HG03342 (cell line): ENCODE measurements around the gene LPAR1.

ENCODE experiments used
- ATAC-seq: cut with Tn5 transposase; IDR thresholded peaks from one replicate; pipeline ENCODE4 v1.9.1; 2021; ENCODE audit warnings: mild to moderate bottlenecking, moderate library complexity; ENCODE audit not compliant: unreplicated experiment

Gene LPAR1

DNA sequence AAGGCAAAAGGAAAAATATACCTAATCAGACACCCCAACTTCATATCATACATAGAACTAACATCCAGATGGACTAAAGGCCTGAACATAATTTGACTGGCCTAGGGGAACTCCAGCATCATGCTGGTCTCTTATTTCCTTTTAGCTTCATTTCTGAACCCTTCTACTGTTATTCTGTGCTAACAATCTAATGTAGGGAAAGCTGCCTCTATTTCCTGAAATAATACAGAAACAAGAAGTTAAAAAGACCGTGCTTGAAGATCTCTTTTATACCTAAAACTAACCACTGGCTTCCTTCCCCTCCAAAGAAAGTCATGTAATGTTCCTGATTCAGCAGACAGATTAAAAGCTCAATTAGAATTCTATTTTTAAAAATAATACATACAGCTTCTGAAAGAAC is 36.7 kb downstream of the LPAR1 start:
- ATAC-seq = no peak

DNA sequence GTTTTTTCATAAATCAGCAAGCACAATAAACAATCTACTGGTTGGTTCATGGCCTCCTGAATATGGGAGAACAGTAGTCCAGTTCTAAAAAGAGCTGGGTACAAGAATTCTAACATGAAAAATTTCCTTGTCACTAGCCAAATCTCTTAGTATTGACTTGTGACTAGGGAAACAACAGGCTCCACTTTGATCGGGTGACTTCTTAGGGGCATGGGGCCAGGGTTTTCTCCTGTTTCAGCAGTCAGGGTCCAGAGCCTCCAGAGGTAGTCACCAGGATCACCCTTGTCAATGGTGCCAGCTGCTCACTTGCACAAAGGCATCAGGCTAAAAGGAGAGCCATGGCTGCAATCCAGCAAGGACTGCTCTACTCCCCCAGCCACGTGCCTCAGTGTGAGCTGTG is 38.1 kb downstream of the LPAR1 start:
- ATAC-seq = no peak

DNA sequence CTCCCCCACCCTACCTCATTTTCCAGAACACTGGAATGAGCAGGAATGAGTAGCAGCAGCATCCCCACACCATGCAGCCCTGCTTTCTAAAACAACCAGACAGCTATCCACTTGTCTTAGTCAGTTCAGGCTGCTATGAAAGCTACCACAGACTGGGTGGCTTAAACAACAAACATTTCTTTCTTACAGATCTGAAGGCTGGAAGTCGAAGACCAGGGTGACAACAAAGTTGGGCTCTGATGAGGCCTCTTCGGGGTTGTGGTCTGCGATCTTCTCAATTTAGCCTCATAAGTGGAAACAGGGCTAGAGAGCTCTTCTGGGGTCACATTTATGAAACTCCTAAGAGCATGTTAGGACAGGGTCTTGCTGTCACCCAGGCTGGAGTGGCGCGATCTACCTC is 38.9 kb downstream of the LPAR1 start:
- ATAC-seq = no peak

DNA sequence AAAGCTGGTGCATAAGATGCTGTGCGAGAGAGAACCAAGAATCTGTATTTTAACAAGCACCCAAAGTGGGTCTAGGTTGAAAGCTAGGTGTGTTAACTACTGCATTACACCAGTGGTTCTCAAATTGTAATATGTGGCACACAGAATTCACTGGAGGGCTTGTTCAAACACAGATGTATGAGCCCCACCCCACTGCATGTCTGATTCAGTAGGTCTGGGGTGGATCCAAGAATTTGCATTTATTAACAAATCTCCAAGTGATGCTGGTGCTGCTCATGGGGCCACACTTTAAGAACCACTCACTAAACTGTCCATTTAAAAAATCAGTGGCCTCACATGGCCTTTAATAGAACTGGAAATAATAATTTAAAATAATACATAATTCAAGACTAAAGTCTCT is 40.4 kb downstream of the LPAR1 start:
- no peak for ATAC-seq

DNA sequence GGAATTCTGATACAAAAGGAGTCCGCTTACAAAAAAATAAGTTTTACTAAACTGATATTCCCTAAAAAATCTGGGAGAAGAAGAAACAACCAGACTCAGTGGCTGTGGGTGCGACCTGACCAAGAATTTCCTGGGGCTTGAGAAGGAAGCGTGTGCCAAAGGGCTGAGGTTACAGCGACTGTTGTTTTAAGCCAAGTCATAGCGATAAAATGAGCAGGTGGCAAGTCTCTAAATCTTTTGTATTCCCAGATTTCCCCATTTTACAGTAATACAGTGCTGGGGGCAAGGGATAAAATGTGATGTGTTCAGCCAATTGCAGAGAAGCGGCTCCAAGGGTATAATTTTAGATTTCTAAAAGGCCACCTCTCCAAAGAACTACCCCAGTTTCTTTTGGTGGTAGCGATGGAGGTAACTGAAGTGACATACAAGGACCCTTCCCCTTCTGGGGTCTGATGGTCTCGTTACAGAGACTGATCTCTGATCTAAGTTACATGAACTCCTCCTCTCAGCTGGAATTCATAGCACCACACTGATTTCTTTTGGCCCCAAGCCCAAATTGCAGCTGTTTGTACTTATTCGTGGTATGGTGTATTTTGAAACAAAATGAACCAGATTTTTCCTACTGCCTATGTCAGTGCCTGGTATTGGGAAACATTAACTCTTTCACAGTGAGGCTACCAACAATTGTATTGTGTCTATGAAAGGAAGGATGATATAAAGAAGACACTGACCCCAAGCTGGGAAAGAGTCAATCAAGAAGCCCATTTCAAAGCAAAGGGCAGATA is 41.6 kb downstream of the LPAR1 start:
- ATAC-seq = no peak

DNA sequence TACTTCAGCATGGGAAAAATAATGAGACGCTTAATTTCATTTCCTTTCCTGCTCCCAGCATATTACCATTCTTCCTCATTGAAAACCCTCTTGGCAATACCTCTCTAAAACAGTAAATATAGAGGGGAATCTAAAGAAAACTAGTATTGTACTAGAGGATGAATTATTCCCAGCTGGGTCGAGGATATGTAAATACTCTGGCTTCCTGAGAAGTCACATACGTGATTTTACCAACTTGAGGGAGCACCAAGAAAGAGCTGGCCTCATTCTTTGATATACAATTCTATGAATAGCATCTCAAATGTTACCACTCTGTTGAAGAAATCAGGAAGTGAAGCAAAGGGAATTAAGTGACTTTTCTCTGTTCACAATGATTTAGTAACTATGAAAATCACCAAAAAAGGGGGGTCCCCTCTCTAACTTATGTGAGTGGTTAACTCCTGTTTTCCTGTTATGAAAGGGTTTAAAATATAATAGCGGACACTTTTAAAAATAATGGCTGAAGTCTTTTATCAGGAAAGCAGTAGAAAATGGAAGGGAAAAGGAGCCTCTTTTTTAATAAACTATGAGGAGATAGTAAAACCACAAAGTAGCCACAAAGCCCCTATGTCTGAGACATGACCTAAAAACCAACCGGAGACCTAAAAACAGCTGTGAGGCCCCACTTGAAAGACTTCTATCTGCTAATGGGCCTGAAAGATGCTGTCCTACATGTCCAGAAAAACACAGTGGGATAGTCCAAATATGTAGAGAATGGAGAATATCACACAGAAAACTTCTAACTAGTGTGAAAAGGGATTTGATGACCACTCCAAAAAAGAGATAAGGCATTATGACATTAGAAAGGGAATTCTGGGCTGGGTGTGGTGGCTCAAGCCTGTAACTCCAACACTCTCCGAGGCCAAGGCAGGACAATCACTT is 42.6 kb downstream of the LPAR1 start:
- no peak for ATAC-seq

DNA sequence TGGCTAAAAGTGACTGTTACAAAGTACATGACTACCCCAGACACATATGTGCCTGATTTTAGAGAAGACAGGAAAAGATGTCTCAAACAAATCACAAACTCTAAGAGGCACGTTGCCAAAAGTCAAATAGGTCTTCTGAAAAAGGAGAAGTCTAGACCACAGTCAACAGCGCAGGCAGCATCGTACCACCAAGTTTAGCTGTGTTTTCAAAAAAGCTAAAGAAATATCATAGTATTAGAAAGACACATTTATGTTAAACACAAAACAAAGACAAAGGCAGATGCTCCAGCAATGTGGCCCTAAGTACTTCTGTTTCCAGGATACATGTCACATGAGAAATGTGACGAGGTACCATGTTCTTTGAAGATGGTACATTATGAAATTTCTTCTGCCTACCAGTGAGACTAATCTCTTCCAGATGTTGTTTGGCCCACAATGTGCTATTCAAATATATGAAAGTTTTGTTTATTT is 43.5 kb downstream of the LPAR1 start:
- ATAC-seq = no peak

DNA sequence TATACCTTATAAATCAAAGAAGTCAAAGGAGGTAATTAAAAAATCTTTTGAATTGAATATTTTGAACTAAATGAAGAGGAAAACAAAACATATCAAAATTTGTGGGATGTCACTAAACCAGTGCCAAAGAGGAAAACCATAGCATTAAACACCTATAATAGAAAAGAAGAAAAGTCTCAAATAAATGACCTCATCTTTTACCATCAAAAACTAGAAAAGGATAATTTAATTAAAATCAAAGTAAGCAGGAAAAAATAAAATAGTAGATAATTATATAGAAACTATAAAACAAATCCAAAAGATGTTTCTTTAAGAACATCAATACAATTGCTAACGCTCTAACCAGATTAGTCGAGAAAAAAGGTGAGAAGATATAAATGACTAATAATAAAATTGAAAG is 47.8 kb downstream of the LPAR1 start:
- ATAC-seq = no peak

DNA sequence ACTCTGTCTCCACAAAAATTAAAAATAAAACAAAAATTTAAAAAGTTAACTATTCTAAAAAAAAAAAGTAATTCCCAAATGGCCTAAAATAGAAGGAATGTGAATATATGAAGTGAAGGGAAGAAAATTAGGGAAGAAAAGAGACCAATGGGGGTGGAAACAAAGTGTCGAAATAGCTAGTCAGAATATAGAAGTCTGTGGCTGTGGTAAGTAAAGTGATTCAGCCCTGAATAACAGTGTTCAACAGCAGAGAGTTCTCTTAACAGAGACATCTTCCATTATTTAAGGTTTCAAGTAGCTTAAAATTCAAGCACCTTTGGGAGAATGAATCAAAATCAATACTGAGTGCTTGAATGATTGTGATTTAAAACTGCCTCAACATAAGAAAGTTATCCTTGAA is 51.7 kb downstream of the LPAR1 start:
- no peak for ATAC-seq

DNA sequence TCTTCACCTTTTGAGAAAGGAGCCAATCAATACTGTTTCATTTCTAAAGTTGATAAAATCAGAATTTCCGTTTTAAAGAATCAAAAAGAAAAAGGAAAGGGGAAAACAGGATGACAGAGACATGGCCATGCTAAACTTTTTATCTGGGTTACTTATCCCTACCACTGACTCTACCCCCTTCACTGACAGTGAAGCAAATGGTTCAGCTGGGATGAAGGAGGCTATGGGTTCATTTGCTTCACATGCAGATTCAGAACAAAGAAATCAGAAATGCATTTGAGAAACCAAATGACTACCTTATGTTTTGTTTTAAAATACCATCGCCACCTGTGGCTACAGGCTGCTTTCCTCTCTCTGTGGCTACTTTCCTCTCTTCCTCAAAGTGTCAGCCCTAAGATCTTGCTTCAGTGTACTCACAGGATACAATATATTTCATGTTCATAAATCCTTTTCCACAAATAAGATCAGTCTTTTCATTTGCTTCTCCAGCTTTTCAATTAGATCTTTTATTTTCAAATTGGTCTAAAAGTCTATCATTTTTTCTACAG is 53.3 kb downstream of the LPAR1 start:
- ATAC-seq = no peak

DNA sequence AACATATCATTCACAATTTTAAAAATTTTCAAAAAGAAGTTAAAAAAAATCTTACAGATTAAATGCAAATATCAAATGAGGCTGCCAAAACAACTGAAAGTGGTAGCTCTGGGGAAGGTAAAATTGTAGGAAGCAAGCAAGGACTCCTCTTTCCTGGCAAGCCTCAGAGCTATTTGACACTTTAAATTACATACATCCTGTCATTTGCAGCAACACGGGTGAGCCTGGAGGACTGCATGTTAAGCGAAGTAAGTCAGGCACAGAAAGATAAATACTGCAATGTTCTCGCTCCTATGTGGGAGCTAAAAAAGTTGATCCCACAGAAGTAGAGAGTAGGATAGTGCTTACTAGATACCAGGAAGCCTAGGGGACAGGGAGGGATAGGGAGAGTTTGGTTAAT is 58.0 kb downstream of the LPAR1 start:
- no peak for ATAC-seq

DNA sequence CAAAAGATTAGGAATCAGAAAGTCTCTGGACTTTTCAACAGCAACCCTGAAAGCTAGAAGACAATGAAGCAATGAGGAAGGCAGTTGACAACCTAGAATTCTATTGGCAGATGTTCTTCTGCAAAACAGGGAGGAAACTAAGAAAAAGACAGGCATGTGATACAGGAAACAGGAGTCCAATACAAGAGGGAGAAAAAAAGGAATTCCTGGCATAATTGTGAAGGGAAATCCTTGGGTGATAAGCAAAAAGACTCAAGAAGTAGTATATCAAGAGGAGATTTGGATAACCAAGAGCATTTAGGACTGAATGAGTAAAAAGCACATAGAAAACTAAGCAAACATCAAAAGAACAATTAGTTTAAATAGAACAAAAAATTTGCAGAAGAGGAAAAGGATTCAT is 58.6 kb downstream of the LPAR1 start:
- ATAC-seq = no peak

DNA sequence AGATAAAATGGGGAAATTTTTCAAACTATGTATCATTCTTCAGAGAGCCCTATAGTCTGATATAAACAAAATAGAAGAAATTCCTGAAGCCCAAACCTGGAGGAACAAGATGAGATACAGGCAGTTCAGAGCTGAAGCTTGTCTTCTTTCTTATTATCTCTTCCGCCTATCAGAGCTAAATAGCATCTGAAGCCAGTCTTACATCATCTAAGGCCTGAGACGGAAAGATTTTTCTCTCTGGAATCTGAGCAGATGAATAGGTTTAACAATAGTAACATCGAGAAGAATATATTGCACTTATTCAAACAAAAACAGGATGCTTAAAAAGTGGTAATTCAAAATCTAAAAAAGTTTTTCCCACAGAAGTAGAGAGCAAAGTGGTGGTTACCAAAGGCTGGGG is 59.8 kb downstream of the LPAR1 start:
- ATAC-seq = no peak

DNA sequence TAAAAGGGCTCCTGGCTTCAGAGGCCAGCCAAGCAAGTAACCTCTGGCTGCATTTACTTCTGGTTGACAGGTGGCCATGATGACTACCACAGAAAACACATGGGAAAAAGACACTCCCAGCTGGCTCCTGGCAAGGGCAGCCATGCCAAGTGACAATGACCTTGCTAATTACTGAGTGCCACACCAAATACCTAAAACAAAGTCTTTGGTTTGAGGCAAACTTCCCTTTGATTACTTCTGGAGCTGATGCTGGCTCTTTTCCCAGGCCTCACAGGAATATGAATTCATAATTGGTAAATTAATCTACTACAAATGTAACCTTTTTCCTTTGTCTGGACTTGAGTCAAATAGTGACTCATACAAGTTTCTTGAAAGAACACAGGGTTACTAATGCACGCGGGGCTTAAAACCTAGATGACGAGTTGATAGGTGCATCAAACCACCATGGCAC is 61.0 kb downstream of the LPAR1 start:
- no peak for ATAC-seq

DNA sequence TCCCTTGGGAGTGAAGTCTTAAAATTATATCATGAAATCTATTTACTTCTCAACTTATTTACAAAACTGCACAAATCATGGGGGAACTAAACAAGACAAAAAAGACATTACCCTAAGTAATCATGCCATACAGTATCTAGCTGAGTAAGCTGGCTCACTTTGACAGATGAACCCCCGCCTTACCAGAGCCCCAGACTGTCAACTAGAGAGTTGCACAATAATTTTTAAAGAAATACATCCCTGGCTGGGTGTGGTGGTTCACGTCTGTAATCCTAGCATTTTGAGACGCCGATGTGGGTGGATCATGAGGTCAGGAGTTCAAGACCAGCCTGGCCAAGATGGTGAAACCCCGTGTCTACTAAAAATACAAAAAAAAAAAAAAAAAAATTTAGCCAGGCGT is 62.3 kb downstream of the LPAR1 start:
- ATAC-seq = no peak

DNA sequence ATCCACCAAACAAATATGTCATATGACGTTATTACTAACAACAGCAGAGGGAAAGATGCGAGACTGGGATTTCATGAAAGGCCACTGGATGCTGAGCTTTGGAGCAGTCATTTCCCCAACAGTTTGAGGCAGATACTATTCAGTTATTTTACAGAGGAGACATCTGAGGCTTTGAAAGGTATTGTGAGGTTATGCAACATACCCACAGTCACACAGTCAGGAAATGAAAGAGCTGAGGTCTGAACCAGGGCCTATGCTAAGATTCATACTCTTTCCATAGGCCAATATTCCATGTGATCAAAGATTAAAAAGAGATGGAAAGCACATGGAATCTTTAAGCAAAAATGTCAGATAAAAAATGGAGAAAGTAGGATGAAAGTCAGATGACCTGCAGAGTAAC is 63.0 kb downstream of the LPAR1 start:
- ATAC-seq = no peak

DNA sequence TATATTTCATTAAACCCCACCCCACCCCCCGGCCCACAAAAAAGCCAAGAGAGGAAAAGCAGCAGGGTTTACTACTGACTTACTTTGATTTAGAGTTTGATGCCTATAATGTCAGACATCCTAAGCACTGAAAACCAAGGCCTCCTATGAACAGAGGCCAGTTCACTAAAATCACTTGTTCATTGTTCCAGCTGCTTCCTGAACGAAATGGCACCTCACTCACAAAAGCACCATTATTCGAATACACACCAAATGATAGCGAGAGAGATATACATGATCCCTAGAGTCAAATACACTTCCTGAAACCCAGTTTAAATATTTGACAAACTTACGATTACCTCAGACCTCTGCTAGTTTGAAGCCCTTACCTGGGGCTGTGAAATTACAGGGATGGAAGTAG is 66.6 kb downstream of the LPAR1 start:
- ATAC-seq = no peak

DNA sequence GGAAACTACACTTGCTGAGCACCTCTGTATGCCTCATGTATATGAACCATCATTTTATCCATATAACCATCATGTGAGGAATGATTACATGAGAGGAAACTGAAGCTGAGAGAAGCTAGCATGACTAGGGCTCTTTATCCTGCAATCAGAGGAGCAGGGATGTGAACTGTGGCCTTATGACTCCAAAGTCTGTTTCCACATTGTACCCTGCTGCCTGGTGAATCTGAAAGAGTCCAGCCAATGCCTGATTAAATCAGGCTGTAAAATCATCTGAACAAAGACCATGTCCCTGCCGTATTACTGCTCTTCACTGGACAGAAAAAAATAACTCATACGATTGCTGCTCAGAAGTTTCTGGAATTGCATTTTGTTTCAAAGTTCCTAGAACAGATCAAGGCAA is 67.0 kb downstream of the LPAR1 start:
- ATAC-seq = no peak

DNA sequence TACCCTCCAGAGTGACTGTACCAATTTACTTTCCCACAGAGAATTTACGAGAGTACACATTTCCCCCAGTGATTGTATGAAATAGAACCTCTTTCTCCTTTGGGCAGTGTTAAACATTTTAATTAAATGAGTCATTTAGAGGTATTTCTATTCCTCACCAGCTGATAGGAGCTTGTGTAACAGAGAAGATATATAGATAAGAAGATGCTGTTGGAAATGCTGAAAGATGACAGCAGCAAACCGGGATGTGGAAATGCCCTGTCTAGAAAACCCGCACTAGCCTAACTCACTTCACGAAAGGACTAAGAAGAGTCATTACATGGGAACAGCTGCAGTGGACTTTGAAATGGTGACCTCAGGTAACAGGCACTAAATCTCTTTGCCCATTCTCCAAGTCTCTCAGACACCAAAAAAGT is 68.3 kb downstream of the LPAR1 start:
- ATAC-seq = no peak

DNA sequence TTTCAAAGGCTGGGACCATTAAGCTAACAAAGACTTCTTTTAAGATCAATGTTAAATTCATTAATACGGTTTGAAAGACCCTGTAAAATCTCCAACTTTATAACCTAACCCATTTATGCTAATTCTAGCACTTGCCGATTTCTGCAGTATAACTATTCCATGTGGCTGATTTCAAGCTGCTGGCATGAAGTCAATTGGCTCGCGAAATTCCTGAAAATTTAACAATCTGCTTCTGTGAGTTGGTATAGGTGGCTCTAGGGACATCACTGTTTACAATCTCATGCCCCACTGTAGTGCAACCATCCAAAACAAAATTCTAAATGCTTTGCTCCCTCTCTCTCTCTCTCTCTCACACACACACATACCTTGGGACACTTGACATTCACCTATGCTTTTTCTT is 70.2 kb downstream of the LPAR1 start:
- no peak for ATAC-seq

DNA sequence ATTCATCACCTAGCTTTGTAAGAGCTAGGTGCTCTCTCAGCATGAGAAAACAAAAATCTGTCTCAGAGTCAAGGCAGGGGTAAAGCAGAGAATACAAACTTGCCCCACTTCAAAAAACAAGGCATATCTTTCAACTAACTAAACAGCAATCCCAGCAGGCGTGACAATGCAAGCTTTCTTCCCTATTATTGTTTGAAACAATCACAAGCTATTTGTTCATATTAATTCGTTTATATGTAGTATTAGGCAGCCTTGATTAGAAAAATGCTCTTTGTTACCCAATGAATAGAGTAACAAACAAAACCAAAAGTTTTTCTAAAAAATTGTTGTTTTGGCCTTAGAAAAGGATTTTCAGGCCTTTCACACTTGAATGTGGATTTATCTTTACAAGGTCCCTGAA is 71.1 kb downstream of the LPAR1 start:
- ATAC-seq = no peak

DNA sequence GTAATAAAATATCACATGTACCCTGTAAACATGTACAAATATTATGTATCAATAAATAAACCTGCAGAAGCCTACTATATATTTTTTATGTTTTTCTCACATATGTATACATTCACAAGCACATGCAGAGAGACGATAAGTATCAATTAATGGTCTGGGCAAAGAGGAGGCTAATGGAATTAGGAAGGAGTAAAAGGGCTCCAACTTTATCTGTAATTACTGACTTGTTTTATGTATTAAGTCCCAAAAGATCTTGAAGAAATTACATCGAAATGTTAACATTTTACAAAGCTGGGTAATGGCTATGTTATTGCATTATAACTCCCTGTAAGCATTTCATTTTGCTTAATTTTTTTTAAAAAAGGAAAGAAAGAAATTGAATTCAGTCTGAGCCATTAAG is 78.0 kb downstream of the LPAR1 start:
- no peak for ATAC-seq
